HCT116 (cell line): Measurements from ENCODE around the gene RASAL2. TPM values are rescaled to one million over a fixed set of nuclear protein-coding genes. Genes with fewer than 3 reads are reported as not detected.

Experiments
- ATAC-seq: fragments of 200-7000 bp; cut with Tn5 transposase; 2 replicates; pipeline ENCODE4 v1.9.1; 2020; ENCODE audit warnings: mild to moderate bottlenecking, moderate library complexity
- BruUV-seq: library from RNA; stranded (reverse); fragments of 400-500 nt; replicated peaks from 2 replicates; lab custom pipeline; 2021; lab: Mats Ljungman, UMichigan
- CTCF ChIA-PET: fragments of 300-600 bp; sonication (Branson Sonifier 250); formaldehyde crosslinking; loops from one replicate; lab custom pipeline; 2021; ENCODE audit warnings: antibody characterized with exemption; lab: Charles Lee
- POLR2A ChIA-PET: fragments of 300-600, 350-600 bp; sonication (Branson Sonifier 250); formaldehyde crosslinking; loops from one replicate; lab custom pipeline; 2021; ENCODE audit warnings: antibody characterized with exemption; lab: Charles Lee
- RAD21 ChIA-PET, 2 experiments: fragments of 300-600 bp; sonication (Branson Sonifier 250); formaldehyde crosslinking; loops; one replicate each; lab custom pipeline; 2023; ENCODE audit warnings: low total read pairs in 2 of 2; ENCODE audit not compliant: uncharacterized antibody in 2 of 2, unreplicated experiment in 2 of 2, low non-redundant PET in 1 of 2; lab: Charles Lee
- DNase-seq: peaks from one replicate; pipeline ENCODE4 v3.0.0-alpha.2; 2010; ENCODE audit warnings: low read depth, low spot score
- H2AFZ ChIP-seq: fragments of 200-600 bp; shearing (Covaris generic), sonication (generic); 2 replicates; pipeline ENCODE4 v1.6.1; 2017; ENCODE audit warnings: low read depth, mixed run types, mixed read lengths, antibody characterized with exemption, low read length; ENCODE audit not compliant: poor library complexity, severe bottlenecking
- H3K27ac ChIP-seq: 2 replicates; pipeline ENCODE4 v1.5.1; 2012; ENCODE audit warnings: low read depth, low read length
- H3K27me3 ChIP-seq: fragments of 200-600 bp; sonication (generic); 2 replicates; pipeline ENCODE4 v1.6.1; 2016; ENCODE audit warnings: mixed run types, low read length, mixed read lengths; ENCODE audit not compliant: insufficient read depth
- H3K36me3 ChIP-seq, 2 experiments: fragments of 200-500 bp in 1 of 2; fragments of 200-600 bp in 1 of 2; sonication (Bioruptor generic) in 1 of 2; sonication (generic) in 1 of 2; 2 replicates each; pipeline versions ENCODE4 v1.5.1 to v1.6.1; 2014 to 2016; ENCODE audit warnings: low read length in 2 of 2, inconsistent platforms in 1 of 2, mixed read lengths in 1 of 2, mixed run types in 1 of 2; ENCODE audit not compliant: insufficient read depth in 2 of 2, control insufficient read depth in 1 of 2
- H3K4me1 ChIP-seq, 2 experiments: fragments of 200-600 bp in 1 of 2; sonication (generic) in 1 of 2; 2 replicates each; pipeline versions ENCODE4 v1.5.1 to v1.6.1; 2012 to 2017; ENCODE audit warnings: low read length in 2 of 2, inconsistent platforms in 1 of 2, mild to moderate bottlenecking in 1 of 2, mixed read lengths in 1 of 2, mixed run types in 1 of 2, moderate library complexity in 1 of 2; ENCODE audit not compliant: insufficient read depth in 2 of 2, control insufficient read depth in 1 of 2
- H3K4me2 ChIP-seq: fragments of 200-600 bp; sonication (generic); 2 replicates; pipeline ENCODE4 v1.6.1; 2017; ENCODE audit warnings: mixed run types, low read length, mixed read lengths
- H3K4me3 ChIP-seq, 2 experiments: fragments of 200-600 bp in 1 of 2; sonication (generic) in 1 of 2; replicated peaks in 1 of 2; 2 replicates each; pipeline ENCODE4 v1.5.1; 2011 to 2016; ENCODE audit warnings: low read length in 2 of 2, control low read depth in 1 of 2, low read depth in 1 of 2, mild to moderate bottlenecking in 1 of 2, mixed read lengths in 1 of 2, mixed run types in 1 of 2
- H3K79me2 ChIP-seq: fragments of 200-600 bp; sonication (generic); 2 replicates; pipeline ENCODE4 v1.6.1; 2017; ENCODE audit warnings: mild to moderate bottlenecking, mixed run types, low read length, moderate library complexity, mixed read lengths; ENCODE audit not compliant: insufficient read depth
- H3K9ac ChIP-seq: fragments of 200-600 bp; sonication (generic); 2 replicates; pipeline ENCODE4 v1.6.1; 2016; ENCODE audit warnings: low read length, mixed read lengths
- H3K9me2 ChIP-seq: fragments of 200-600 bp; sonication (generic), shearing (Covaris generic); 2 replicates; pipeline ENCODE4 v1.6.1; 2017; ENCODE audit warnings: mixed run types, mild to moderate bottlenecking, moderate library complexity; ENCODE audit not compliant: insufficient read depth
- H3K9me3 ChIP-seq, 2 experiments: fragments of 200-500 bp in 1 of 2; fragments of 200-600 bp in 1 of 2; sonication (Bioruptor generic) in 1 of 2; sonication (generic) in 1 of 2; 2 replicates each; pipeline ENCODE4 v1.6.1; 2014 to 2017; ENCODE audit warnings: low read length in 2 of 2, mixed read lengths in 2 of 2, inconsistent platforms in 1 of 2, low read depth in 1 of 2, mild to moderate bottlenecking in 1 of 2, mixed run types in 1 of 2, moderate library complexity in 1 of 2; ENCODE audit not compliant: control insufficient read depth in 1 of 2, insufficient read depth in 1 of 2
- H4K20me1 ChIP-seq: fragments of 200-600 bp; sonication (generic), shearing (Covaris generic); 2 replicates; pipeline ENCODE4 v1.6.1; 2017; ENCODE audit warnings: mixed run types, mild to moderate bottlenecking, moderate library complexity; ENCODE audit not compliant: insufficient read depth
- ATF3 ChIP-seq: IDR thresholded peaks from 2 replicates; pipeline ENCODE4 v1.6.1; 2012
- CBX3 ChIP-seq: IDR thresholded peaks from 2 replicates; pipeline ENCODE4 v1.6.1; 2012; ENCODE audit warnings: low read depth
- CEBPB ChIP-seq: IDR thresholded peaks from 2 replicates; pipeline ENCODE4 v1.6.1; 2012; ENCODE audit warnings: low read depth
- ELF1 ChIP-seq: IDR thresholded peaks from 2 replicates; pipeline ENCODE4 v1.6.1; 2012; ENCODE audit warnings: low read depth, borderline replicate concordance
- EZH2 ChIP-seq: fragments of 200-600 bp; sonication (generic); IDR thresholded peaks from 2 replicates; pipeline ENCODE4 v1.6.1; 2017; ENCODE audit warnings: antibody characterized with exemption, mixed run types
- EZH2phosphoT487 ChIP-seq: fragments of 200-600 bp; IDR thresholded peaks from 2 replicates; pipeline ENCODE4 v1.6.1; 2018; ENCODE audit warnings: antibody characterized with exemption, borderline replicate concordance
- FOSL1 ChIP-seq: IDR thresholded peaks from 2 replicates; pipeline ENCODE4 v1.6.1; 2012; ENCODE audit warnings: low read depth
- JUND ChIP-seq: IDR thresholded peaks from 2 replicates; pipeline ENCODE4 v1.6.1; 2012
- MAX ChIP-seq: IDR thresholded peaks from 2 replicates; pipeline ENCODE4 v1.6.1; 2012
- POLR2A ChIP-seq: IDR thresholded peaks from 2 replicates; pipeline ENCODE4 v1.7.0; 2011; ENCODE audit warnings: borderline replicate concordance; ENCODE audit not compliant: insufficient read depth, insufficient read length; ENCODE audit errors: extremely low read depth
- RAD21 ChIP-seq: IDR thresholded peaks from 2 replicates; pipeline ENCODE4 v1.6.1; 2012; ENCODE audit warnings: low read depth, mild to moderate bottlenecking
- REST ChIP-seq: IDR thresholded peaks from 2 replicates; pipeline ENCODE4 v1.6.1; 2012; ENCODE audit warnings: low read depth
- SP1 ChIP-seq: IDR thresholded peaks from 2 replicates; pipeline ENCODE4 v1.6.1; 2012; ENCODE audit warnings: low read depth
- SRF ChIP-seq: IDR thresholded peaks from 2 replicates; pipeline ENCODE4 v1.6.1; 2012; ENCODE audit warnings: low read depth
- TCF7L2 ChIP-seq: IDR thresholded peaks from 2 replicates; pipeline ENCODE4 v1.7.0; 2011; ENCODE audit warnings: borderline replicate concordance, inconsistent platforms; ENCODE audit not compliant: insufficient read depth, insufficient read length; ENCODE audit errors: extremely low read depth
- YY1 ChIP-seq: IDR thresholded peaks from 2 replicates; pipeline ENCODE4 v1.6.1; 2011; ENCODE audit warnings: low read length, low read depth, moderate library complexity, mild to moderate bottlenecking; ENCODE audit not compliant: insufficient replicate concordance; ENCODE audit errors: extremely low read depth
- ZBTB33 ChIP-seq: IDR thresholded peaks from 2 replicates; pipeline ENCODE4 v1.6.1; 2011; ENCODE audit warnings: mild to moderate bottlenecking, low read length, moderate library complexity; ENCODE audit not compliant: insufficient replicate concordance; ENCODE audit errors: extremely low read depth
- ZFX ChIP-seq: fragments of 450-650 bp; IDR thresholded peaks from 2 replicates; pipeline ENCODE4 v1.6.1; 2017
- intact Hi-C: fragments of 100-400 bp; cut with micrococcal nuclease; formaldehyde crosslinking; loops from 2 replicates; pipeline ENCODE4 v1.10.0; 2022
- total RNA-seq: library from RNA; stranded (reverse); gene quantifications from one replicate; pipeline ENCODE4 v1.2.1, GENCODE V29; 2021; ENCODE audit not compliant: unreplicated experiment

Gene RASAL2
- total RNA-seq, 1 experiment from 2014 or later: 11.7 TPM

GRCh38 chr1:178531887-178532286, 438.0 kb downstream of the RASAL2 start:
- DNase-seq (no peak), ATAC-seq (no peak)
- Histone ChIP-seq H3K9ac (no peak overlapping the region), H3K36me3 (no peaks in the 10 kb centered on the region), H3K27ac (no peak overlapping the region), H4K20me1 (no peaks in the 10 kb centered on the region), H3K27me3 (no peaks in the 10 kb centered on the region), H2AFZ (peak overlapping the region; percentile 76), H3K4me1 (peaks cover 22 to 50% of the 10 kb centered on the region in 2 experiments), H3K9me2 (no peaks in the 10 kb centered on the region), H3K9me3 (no peaks in the 10 kb centered on the region), H3K4me2 (peak overlapping the region; percentile 60), H3K79me2 (no peaks in the 10 kb centered on the region), H3K4me3 (no peak overlapping the region)
- POLR2A ChIA-PET: no interaction called here
- CTCF ChIA-PET: interaction anchor here (1.0 to 2.5 kb wide), 7 partner anchors 27 to 1278 kb away, joined by 3 to 24 read pairs (median 4); no protein-coding TSS in a partner anchor
- TF ChIP-seq ZBTB33: no peak
- TF ChIP-seq CEBPB: no peak
- no peak for TF ChIP-seq CBX3
- TF ChIP-seq ZFX: no peak
- TF ChIP-seq EZH2phosphoT487: no peak
- TF ChIP-seq RAD21: no peak
- TF ChIP-seq YY1: no peak
- no peak for TF ChIP-seq SRF
- no peak for TF ChIP-seq TCF7L2
- no peak for TF ChIP-seq REST
- TF ChIP-seq SP1: no peak
- TF ChIP-seq MAX: no peak
- no peak for TF ChIP-seq JUND
- no peak for TF ChIP-seq FOSL1
- no peak for TF ChIP-seq POLR2A
- TF ChIP-seq ELF1: no peak
- TF ChIP-seq EZH2: no peak
- no peak for TF ChIP-seq ATF3
- intact Hi-C loops: loop anchor here (2.0 to 10.0 kb wide), 5 partner anchors 221 to 1063 kb away; partner anchors contain the start of gene TDRD5
- no TSS peak for BruUV-seq
- RAD21 ChIA-PET: interaction anchor here (0.6 to 2.3 kb wide), 4 partner anchors 232 to 548 kb away, joined by 3 to 5 read pairs (median 4); no protein-coding TSS in a partner anchor
